K562 (cell line): ENCODE results near the gene ARHGAP23. TPM values are rescaled to one million over a fixed set of nuclear protein-coding genes. Genes with fewer than 3 reads are reported as not detected.

ENCODE experiments used
- ATAC-seq: fragments of 200-7000 bp; cut with Tn5 transposase; 3 replicates; pipeline ENCODE4 v1.9.1; 2020; ENCODE audit warnings: moderate library complexity
- BruUV-seq: library from RNA; stranded (reverse); fragments of 400-500 nt; replicated peaks from 2 replicates; lab custom pipeline; 2021; lab: Mats Ljungman, UMichigan
- CTCF ChIA-PET: fragments of 300-600 bp; formaldehyde crosslinking; extraction: SDS; loops from one replicate; lab custom pipeline; 2021; ENCODE audit warnings: low intra/inter-chr PET ratio; lab: Yijun Ruan, JAX
- POLR2A ChIA-PET: fragments of 300-600, 350-650 bp; sonication (Branson Sonifier 250); formaldehyde crosslinking; extraction: SDS; loops from one replicate; lab custom pipeline; 2021; ENCODE audit warnings: antibody characterized with exemption, inconsistent platforms; lab: Yijun Ruan, JAX
- DNase-seq, 4 experiments: peaks; one replicate each; pipeline versions ENCODE4 v3.0.0 to v3.0.0-alpha.2; 2011 to 2018; ENCODE audit warnings: low spot score in 3 of 4, mixed read lengths in 3 of 4; ENCODE audit errors: extremely low read depth in 1 of 4
- FAIRE-seq: peaks from 2 replicates; lab custom pipeline; 2011; peaks lifted over from hg19 to GRCh38; lab: Jason Lieb, UNC
- H2AFZ ChIP-seq: 2 replicates; pipeline ENCODE4 v1.6.0; 2011; ENCODE audit warnings: low read depth, low read length, control low read depth, inconsistent platforms
- H3K27ac ChIP-seq: fragments of 200-600 bp; 3 replicates; pipeline ENCODE4 v1.8.0; 2011; ENCODE audit warnings: low read depth, mild to moderate bottlenecking, control low read depth, inconsistent platforms, low read length, moderate library complexity, mixed read lengths; ENCODE audit errors: extremely low read depth
- H3K27me3 ChIP-seq, 2 experiments: fragments of 300-600 bp in 1 of 2; 2 replicates in 1 of 2; 3 replicates in 1 of 2; pipeline versions ENCODE4 v1.6.0 to v1.8.0; 2011; ENCODE audit warnings: inconsistent platforms in 2 of 2, low read length in 2 of 2, mild to moderate bottlenecking in 1 of 2, mixed read lengths in 1 of 2, moderate library complexity in 1 of 2; ENCODE audit not compliant: control insufficient read depth in 2 of 2, insufficient read depth in 2 of 2
- H3K36me3 ChIP-seq: fragments of 300-600 bp; 3 replicates; pipeline ENCODE4 v1.8.0; 2011; ENCODE audit warnings: mild to moderate bottlenecking, low read length, inconsistent platforms; ENCODE audit not compliant: control insufficient read depth, insufficient read depth
- H3K4me1 ChIP-seq, 2 experiments: fragments of 200-600 bp in 1 of 2; replicated peaks in 1 of 2; 2 replicates in 1 of 2; 3 replicates in 1 of 2; pipeline versions ENCODE4 v1.5.1 to v1.8.0; 2011; ENCODE audit warnings: inconsistent platforms in 2 of 2, low read length in 2 of 2, mild to moderate bottlenecking in 1 of 2, mixed read lengths in 1 of 2, moderate library complexity in 1 of 2; ENCODE audit not compliant: control insufficient read depth in 2 of 2, insufficient read depth in 2 of 2
- H3K4me2 ChIP-seq: 2 replicates; pipeline ENCODE4 v1.6.1; 2011; ENCODE audit warnings: low read length, control low read depth, inconsistent platforms, mixed read lengths; ENCODE audit not compliant: insufficient read depth
- H3K4me3 ChIP-seq: fragments of 200-600 bp; sonication (generic), shearing (Covaris generic); 2 replicates; pipeline ENCODE4 v1.5.1; 2016; ENCODE audit warnings: control low read depth, inconsistent platforms
- H3K79me2 ChIP-seq: fragments of 200-600 bp; 3 replicates; pipeline ENCODE4 v1.8.0; 2011; ENCODE audit warnings: low read length, inconsistent platforms; ENCODE audit not compliant: control insufficient read depth, insufficient read depth
- H3K9ac ChIP-seq, 2 experiments: 2 replicates each; pipeline versions ENCODE4 v1.6.0 to v1.6.1; 2011; ENCODE audit warnings: low read depth in 2 of 2, low read length in 2 of 2, control low read depth in 1 of 2, inconsistent platforms in 1 of 2, mild to moderate bottlenecking in 1 of 2, mixed read lengths in 1 of 2; ENCODE audit not compliant: insufficient read depth in 1 of 2
- H3K9me1 ChIP-seq: one replicate; pipeline ENCODE4 v1.6.0; 2011; ENCODE audit warnings: inconsistent platforms, mild to moderate bottlenecking, low read length, moderate library complexity; ENCODE audit not compliant: control insufficient read depth, insufficient read depth
- H3K9me3 ChIP-seq: replicated peaks from 2 replicates; pipeline ENCODE4 v1.5.1; 2011; ENCODE audit warnings: low read depth, low read length, inconsistent platforms; ENCODE audit not compliant: control insufficient read depth, insufficient read depth
- H4K20me1 ChIP-seq: replicated peaks from 2 replicates; pipeline ENCODE4 v1.6.1; 2011; ENCODE audit warnings: low read length, inconsistent platforms, mixed read lengths; ENCODE audit not compliant: control insufficient read depth, insufficient read depth
- ESRRA ChIP-seq: fragments of 450-650 bp; IDR thresholded peaks from 2 replicates; pipeline ENCODE4 v1.6.1; 2014; ENCODE audit warnings: low read depth, mild to moderate bottlenecking, moderate library complexity, borderline replicate concordance
- HOMEZ ChIP-seq: fragments of 250-450 bp; sonication (Bioruptor Pico); IDR thresholded peaks from 2 replicates; pipeline ENCODE4 v1.4.0; 2020; ENCODE audit warnings: mild to moderate bottlenecking, moderate library complexity
- PRDM10 ChIP-seq: fragments of 450-650 bp; IDR thresholded peaks from 2 replicates; pipeline ENCODE4 v1.6.1; 2018; ENCODE audit not compliant: partially characterized antibody
- WGBS: fragments of 100-300 bp; shearing (Covaris generic); methylation state at CpG from one replicate; pipeline ENCODE4 v1.1.6; 2016; ENCODE audit warnings: low coverage, mixed read lengths; ENCODE audit not compliant: insufficient coverage; ENCODE audit errors: missing lambda C conversion rate; 5-methylcytosine and 5-hydroxymethylcytosine counted together
- in situ Hi-C: fragments of 300-500 bp; cut with MboI; formaldehyde crosslinking; loops from 4 replicates; pipeline ENCODE4 v1.15.0; 2018; ENCODE audit warnings: inconsistent platforms, mixed read lengths
- intact Hi-C: fragments of 100-400 bp; cut with micrococcal nuclease; formaldehyde crosslinking; loops from 2 replicates; pipeline ENCODE4 v1.14.2; 2022
- polyA plus RNA-seq, 8 experiments: library from polyadenylated mRNA; depleted of rRNA in 4 of 8; stranded (reverse) in 5 of 8; unstranded in 3 of 8; fragments of >200 nt; fragmentation: Nextera tagmentation in 2 of 8; fragmentation: Illumina TruSeq in 1 of 8; extraction: Ambion mirVana in 2 of 8; extraction: Trizol in 1 of 8; gene quantifications; 2 replicates each; pipeline versions ENCODE4 v1.2.1 to v1.2.3, GENCODE V29; 2011 to 2014; ENCODE audit warnings: inconsistent platforms in 1 of 8, missing spikeins in 1 of 8
- total RNA-seq, 7 experiments: library from RNA; depleted of rRNA in 6 of 7; stranded (reverse); fragments of >200 nt in 6 of 7; fragmentation: Illumina TruSeq in 2 of 7; extraction: Trizol in 2 of 7; gene quantifications; 2 replicates each; pipeline versions ENCODE4 v1.2.1 to v1.2.3, GENCODE V29; 2011 to 2021; ENCODE audit warnings: low replicate concordance in 1 of 7

ARHGAP23 gene
- total and polyA plus RNA-seq, 9 of the 15 experiments (the other 6 are each of a cell fraction or from before 2014, with no cell fraction given): 0.01 to 2.7 (median 0.70) TPM

DNA sequence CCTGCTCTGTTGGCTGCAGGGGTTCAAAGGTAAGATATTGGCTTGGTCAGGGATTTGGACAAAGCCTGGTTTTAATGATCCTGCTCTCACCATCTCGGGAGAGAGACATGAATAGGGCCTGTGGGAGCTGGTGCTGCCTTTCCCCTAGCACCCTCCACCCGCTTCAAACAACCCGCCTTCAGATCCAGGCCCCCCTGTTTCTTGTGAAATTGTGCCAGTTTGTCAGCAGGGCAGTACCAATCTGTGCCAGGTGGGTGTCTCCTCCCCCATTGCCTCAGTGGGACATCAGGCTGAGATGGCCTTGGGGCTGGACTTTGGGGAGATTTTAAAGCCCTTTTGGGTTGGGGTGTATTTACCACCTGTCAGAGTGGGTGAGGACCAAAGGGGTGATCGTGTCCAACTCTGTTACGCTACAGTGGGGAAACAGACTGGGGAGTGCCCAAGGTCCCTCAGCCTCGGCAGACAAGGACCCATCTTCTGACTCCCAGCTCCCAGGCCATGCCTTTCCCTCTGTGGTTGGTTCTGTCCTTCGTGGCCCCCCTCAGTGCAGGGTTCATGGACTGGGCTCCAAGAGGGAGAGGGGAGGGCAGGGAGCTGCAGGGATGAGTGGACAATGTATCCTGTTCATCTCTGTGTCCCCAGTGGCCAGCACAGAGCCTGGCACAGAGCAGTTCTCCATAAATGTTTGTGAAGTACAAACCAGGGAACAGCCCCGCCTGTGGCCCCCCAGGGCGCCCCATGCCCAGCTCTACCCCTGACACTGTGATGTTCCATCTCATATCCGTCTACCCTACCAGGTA is 3.3 kb downstream of the ARHGAP23 start:
- in situ Hi-C loops (loop anchor here (10.0 kb wide), 1 partner anchor 143 kb away; no protein-coding TSS in a partner anchor), intact Hi-C loops (no loop called here)
- Histone ChIP-seq H3K79me2 (no peaks in the 10 kb centered on the region), H3K36me3 (no peaks in the 10 kb centered on the region), H3K4me3 (no peak overlapping the region), H2AFZ (no peak overlapping the region)
- CTCF ChIA-PET: interaction anchor here (0.5 kb wide), 1 partner anchor 819 kb away, joined by 3 read pairs; no protein-coding TSS in a partner anchor
- ATAC-seq (no peak), FAIRE-seq (no peak)
- TF ChIP-seq ESRRA (no peak), PRDM10 (peak; percentile 60), HOMEZ (CRISPR knock-in tag) (no peak)
- TF ChIP-seq, all 486 proteins: peak for 1
- H3K9ac ChIP-seq: peak overlapping the region in 1 of 2 experiments; percentile 26; a peak in 1 of 4 replicates
- peaks cover 4 to 22% of the 10 kb centered on the region in 2 experiments for H3K4me1 ChIP-seq
- H4K20me1 ChIP-seq: peaks cover 9% of the 10 kb centered on the region; the same call in 1 of the 2 replicates
- H3K9me3 ChIP-seq: no peaks in the 10 kb centered on the region
- H3K4me2 ChIP-seq: no peak overlapping the region
- POLR2A ChIA-PET: interaction anchor here (0.5 kb wide), 1 partner anchor 686 kb away, joined by 3 read pairs; no protein-coding TSS in a partner anchor
- no peak for DNase-seq
- H3K27ac ChIP-seq: no peak overlapping the region
- BruUV-seq: no TSS peak
- WGBS: under 1% methylated on average over 10 of the region's 10 CpGs
- H3K27me3 ChIP-seq: peaks cover 6 to 48% of the 10 kb centered on the region in 2 experiments; a peak in 4 of 5 replicates
- H3K9me1 ChIP-seq: no peaks in the 10 kb centered on the region
